GM12801 (cell line): ENCODE results near the gene PPP2R1B.

ENCODE experiments used
- CTCF ChIP-seq: IDR thresholded peaks from one replicate; pipeline ENCODE4 v1.5.1; 2011; ENCODE audit warnings: control low read depth; ENCODE audit not compliant: insufficient read length; ENCODE audit errors: extremely low read depth

The PPP2R1B gene

GRCh38 chr11:111694851-111695250, 71.3 kb downstream of the PPP2R1B start:
- TF ChIP-seq CTCF = no peak

- no peak for TF ChIP-seq CTCF
These were observed 72.8 kb downstream of the PPP2R1B start for GRCh38 chr11:111693224-111693937.

- no peak for TF ChIP-seq CTCF
These were observed 74.4 kb downstream of the PPP2R1B start for GRCh38 chr11:111691741-111692140.

DNA sequence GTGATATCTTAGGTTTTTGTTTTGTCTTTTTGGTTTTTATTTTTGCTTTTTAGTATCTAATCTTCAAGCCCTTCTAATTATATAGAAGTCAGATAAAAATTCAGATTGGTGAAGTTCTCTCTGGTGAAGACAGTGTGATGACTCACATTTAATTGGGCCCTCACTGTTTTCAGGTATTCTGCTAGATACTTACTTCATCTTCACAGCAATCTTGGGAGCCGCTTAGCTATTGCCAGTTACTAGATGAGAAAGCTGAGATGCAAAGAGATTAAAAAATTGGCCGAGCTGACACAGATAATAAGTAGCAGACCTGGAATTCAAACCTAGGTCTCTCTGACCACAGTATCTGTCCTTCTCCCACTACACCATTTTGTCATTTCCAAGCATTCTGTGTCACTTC, 75.0 kb downstream of the PPP2R1B start:
- TF ChIP-seq CTCF = no peak

GRCh38 chr11:111688013-111688412, 78.2 kb downstream of the PPP2R1B start:
- TF ChIP-seq CTCF = no peak

GRCh38 chr11:111684251-111684650, 81.9 kb downstream of the PPP2R1B start:
- no peak for TF ChIP-seq CTCF

- TF ChIP-seq CTCF = no peak
These were observed 82.4 kb downstream of the PPP2R1B start for GRCh38 chr11:111683806-111684205.
